ENCODE data around the gene ACSL4. TPM values are rescaled to one million over a fixed set of nuclear protein-coding genes. Genes with fewer than 3 reads are reported as not detected.
"Not testable (repeated sequence)": the region's sequence is repeated elsewhere in the genome, so short reads cannot be mapped to it uniquely, and the experiment has no call there.

ACSL4 gene
- total and polyA plus RNA-seq, 2 donors: 19.3 to 29.7 TPM

DNA sequence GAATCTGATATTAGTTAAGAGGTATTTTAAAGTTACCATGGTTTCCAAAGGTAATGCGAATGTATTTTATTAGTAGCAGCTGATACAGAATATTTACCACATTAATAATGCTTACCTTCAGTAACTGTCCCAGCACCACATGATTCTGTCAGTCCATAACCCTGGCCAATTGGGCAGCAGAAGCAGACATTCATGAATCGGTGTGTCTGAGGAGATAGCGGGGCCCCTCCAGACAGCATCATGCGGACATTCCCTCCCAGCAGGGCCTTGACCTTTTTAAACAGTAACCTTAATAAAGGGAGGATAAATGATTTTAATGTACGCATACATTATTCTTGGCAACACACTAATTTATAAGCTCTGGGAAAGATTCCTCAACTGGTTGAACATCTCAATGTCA is 65.1 kb downstream of the ACSL4 start:
- Histone ChIP-seq H3K4me1 (ENCODE audit: control insufficient read depth in 2 of 2, insufficient read depth in 2 of 2, low read length in 2 of 2) (no peaks in the 10 kb centered on the region), H3K36me3 (ENCODE audit: control insufficient read depth in 2 of 2, insufficient read depth in 2 of 2, low read length in 1 of 2) (peaks cover 4 to 9% of the 10 kb centered on the region in 2 donors), H3K27me3 (ENCODE audit: control insufficient read depth in 2 of 2, insufficient read depth in 1 of 2, low read length in 1 of 2) (no peaks in the 10 kb centered on the region), H3K9me3 (ENCODE audit: control insufficient read depth in 2 of 2, insufficient read depth in 1 of 2, low read length in 1 of 2) (no peaks in the 10 kb centered on the region), H3K27ac (ENCODE audit: low read depth in 1 of 2, low read length in 1 of 2) (no peak overlapping the region), H3K4me3 (ENCODE audit: low read length in 2 of 2) (no peak overlapping the region)
- 98% methylated on average over 5 of the region's 5 CpGs for WGBS
- DNase-seq (ENCODE audit: low read depth in 6 of 9, low spot score in 9 of 9): no peak

DNA sequence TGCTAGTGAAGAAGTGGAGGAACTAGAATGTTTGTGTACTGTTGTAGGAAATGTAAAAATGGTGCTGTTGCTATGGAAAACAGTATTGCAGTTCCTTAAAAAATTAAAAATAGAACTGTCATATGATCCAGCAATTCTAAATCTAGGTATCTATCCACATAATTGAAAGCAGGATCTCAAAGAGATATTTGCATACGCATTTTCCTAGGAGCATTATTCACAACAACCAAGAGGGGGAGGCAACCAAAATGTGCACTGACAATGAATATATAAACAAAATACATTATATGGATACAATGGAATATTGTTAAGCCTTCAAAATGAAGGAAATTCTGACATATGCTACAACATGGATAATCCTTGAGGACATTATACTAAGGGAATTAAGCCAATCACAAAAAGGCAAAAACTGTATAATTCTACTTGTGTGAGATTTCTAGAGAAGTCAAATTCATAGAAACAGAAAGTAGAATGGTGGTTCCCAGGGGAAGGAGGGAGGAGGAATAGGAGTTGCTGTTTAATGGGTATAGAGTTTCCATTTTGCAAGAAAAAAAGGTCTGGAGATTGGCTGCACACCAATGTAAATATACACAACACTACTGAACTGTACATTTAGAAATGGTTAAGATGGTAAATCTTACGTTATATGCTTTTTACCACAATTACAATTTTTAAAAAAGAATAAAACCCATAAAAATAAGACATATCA is 72.5 kb downstream of the ACSL4 start:
- DNase-seq (ENCODE audit: low read depth in 6 of 9, low spot score in 9 of 9): no peak
- Histone ChIP-seq H3K4me1 (ENCODE audit: control insufficient read depth in 2 of 2, insufficient read depth in 2 of 2, low read length in 2 of 2) (no peaks in the 10 kb centered on the region), H3K4me3 (ENCODE audit: low read length in 2 of 2) (no peak overlapping the region), H3K36me3 (ENCODE audit: control insufficient read depth in 2 of 2, insufficient read depth in 2 of 2, low read length in 1 of 2) (peaks cover 3 to 12% of the 10 kb centered on the region in 2 donors), H3K9me3 (ENCODE audit: control insufficient read depth in 2 of 2, insufficient read depth in 1 of 2, low read length in 1 of 2) (no peaks in the 10 kb centered on the region), H3K27ac (ENCODE audit: low read depth in 1 of 2, low read length in 1 of 2) (no peak overlapping the region), H3K27me3 (ENCODE audit: control insufficient read depth in 2 of 2, insufficient read depth in 1 of 2, low read length in 1 of 2) (no peaks in the 10 kb centered on the region)
- 96% methylated on average over 2 of the region's 2 CpGs for WGBS

DNA sequence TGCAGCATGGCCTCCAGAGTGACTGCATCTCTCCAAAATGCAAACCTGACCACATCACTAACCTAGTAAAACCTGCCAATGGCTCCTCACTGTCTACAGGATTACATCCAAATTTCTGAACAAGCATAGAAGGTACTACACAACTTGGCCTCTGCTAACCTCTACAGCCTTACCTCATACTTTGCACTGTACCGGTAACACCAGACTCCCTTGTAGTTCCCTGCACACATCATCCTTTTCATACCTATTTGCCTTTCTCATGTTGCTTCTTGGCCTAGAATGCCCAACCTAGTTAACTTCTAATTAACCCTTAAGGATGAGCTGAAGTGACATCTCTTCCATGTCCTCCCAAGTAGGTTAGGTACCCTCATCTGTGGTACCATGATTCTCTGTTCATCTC is 74.7 kb downstream of the ACSL4 start:
- Histone ChIP-seq H3K9me3 (ENCODE audit: control insufficient read depth in 2 of 2, insufficient read depth in 1 of 2, low read length in 1 of 2) (no peaks in the 10 kb centered on the region), H3K4me1 (ENCODE audit: control insufficient read depth in 2 of 2, insufficient read depth in 2 of 2, low read length in 2 of 2) (no peaks in the 10 kb centered on the region), H3K36me3 (ENCODE audit: control insufficient read depth in 2 of 2, insufficient read depth in 2 of 2, low read length in 1 of 2) (peaks cover 3 to 12% of the 10 kb centered on the region in 2 donors), H3K4me3 (ENCODE audit: low read length in 2 of 2) (no peak overlapping the region), H3K27ac (ENCODE audit: low read depth in 1 of 2, low read length in 1 of 2) (no peak overlapping the region), H3K27me3 (ENCODE audit: control insufficient read depth in 2 of 2, insufficient read depth in 1 of 2, low read length in 1 of 2) (no peaks in the 10 kb centered on the region)
- no peak for DNase-seq (ENCODE audit: low read depth in 6 of 9, low spot score in 9 of 9)
- WGBS: 100% methylated on average over 1 of the region's 1 CpG

DNA sequence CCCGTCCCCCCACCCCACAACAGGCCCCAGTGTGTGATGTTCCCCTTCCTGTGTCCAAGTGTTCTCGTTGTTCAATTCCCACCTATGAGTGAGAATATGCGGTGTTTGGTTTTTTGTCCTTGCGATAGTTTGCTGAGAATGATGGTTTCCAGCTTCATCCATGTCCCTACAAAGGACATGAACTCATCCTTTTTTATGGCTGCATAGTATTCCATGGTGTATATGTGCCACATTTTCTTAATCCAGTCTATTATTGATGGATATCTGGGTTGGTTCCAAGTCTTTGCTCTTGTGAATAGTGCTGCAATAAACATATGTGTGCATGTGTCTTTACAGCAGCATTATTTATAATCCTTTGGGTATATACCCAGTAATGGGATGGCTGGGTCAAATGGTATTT is 75.7 kb downstream of the ACSL4 start:
- H3K4me1 ChIP-seq (ENCODE audit: control insufficient read depth in 2 of 2, insufficient read depth in 2 of 2, low read length in 2 of 2); DNase-seq (ENCODE audit: low read depth in 6 of 9, low spot score in 9 of 9); H3K9me3 ChIP-seq (ENCODE audit: control insufficient read depth in 2 of 2, insufficient read depth in 1 of 2, low read length in 1 of 2); H3K27ac ChIP-seq (ENCODE audit: low read depth in 1 of 2, low read length in 1 of 2); H3K36me3 ChIP-seq (ENCODE audit: control insufficient read depth in 2 of 2, insufficient read depth in 2 of 2, low read length in 1 of 2); H3K27me3 ChIP-seq (ENCODE audit: control insufficient read depth in 2 of 2, insufficient read depth in 1 of 2, low read length in 1 of 2); H3K4me3 ChIP-seq (ENCODE audit: low read length in 2 of 2): not testable (repeated sequence)
- 86% methylated on average over 2 of the region's 4 CpGs for WGBS

DNA sequence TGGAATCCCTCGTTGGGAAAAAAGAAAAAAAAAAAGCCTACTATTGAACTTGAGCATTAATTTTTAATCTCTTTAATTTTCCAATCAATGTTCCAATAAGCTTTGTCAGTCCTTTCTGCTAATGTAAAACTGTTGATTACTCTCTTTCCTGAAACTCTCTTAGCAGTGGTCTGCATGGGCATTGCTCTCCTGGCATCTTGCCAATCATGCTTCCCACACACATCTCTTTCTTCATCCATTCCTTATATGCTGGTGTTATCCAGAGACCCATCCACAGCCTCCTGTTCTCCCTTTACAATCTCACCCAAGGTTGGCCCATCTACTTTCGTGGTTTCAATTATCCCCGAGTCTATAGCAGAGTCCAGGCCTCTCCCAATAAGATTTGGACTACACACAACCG is 76.3 kb downstream of the ACSL4 start:
- Histone ChIP-seq H3K9me3 (ENCODE audit: control insufficient read depth in 2 of 2, insufficient read depth in 1 of 2, low read length in 1 of 2) (no peaks in the 10 kb centered on the region), H3K4me1 (ENCODE audit: control insufficient read depth in 2 of 2, insufficient read depth in 2 of 2, low read length in 2 of 2) (no peaks in the 10 kb centered on the region), H3K27me3 (ENCODE audit: control insufficient read depth in 2 of 2, insufficient read depth in 1 of 2, low read length in 1 of 2) (no peaks in the 10 kb centered on the region), H3K27ac (ENCODE audit: low read depth in 1 of 2, low read length in 1 of 2) (no peak overlapping the region), H3K4me3 (ENCODE audit: low read length in 2 of 2) (no peak overlapping the region), H3K36me3 (ENCODE audit: control insufficient read depth in 2 of 2, insufficient read depth in 2 of 2, low read length in 1 of 2) (peaks cover 3 to 9% of the 10 kb centered on the region in 2 donors)
- 97% methylated on average over 4 of the region's 4 CpGs for WGBS
- no peak for DNase-seq (ENCODE audit: low read depth in 6 of 9, low spot score in 9 of 9)

DNA sequence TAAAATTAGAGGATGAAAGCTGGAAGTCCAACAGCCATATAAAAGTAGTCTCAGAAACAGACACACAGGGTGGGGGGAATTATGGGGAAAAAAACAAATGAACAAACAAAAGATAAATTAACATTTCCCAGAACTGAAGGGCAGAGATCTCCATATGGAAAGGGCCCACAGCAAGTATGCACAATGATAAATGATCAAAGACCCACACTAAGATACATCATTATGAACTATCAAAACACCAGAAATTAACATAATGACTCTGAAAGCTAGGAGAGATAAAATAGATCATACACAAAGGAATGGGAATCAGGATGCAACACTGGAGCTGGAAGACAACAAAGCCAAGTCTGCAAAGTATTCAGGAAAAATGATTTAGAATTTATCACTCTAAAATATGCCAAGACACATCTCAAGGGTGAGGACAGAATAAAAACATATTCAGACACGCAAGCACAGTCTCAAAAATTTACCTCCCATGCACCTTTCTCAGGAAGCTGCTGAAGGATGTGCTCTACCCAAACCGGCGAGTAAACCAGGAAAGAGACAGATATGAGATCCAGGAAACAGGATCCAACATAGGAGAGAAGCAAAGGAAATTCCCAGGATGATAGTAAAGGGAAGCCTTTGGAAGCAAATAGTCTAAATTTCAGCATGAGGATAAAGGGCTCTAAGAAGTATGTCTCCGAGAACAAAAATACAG is 77.4 kb downstream of the ACSL4 start:
- H3K27ac ChIP-seq (ENCODE audit: low read depth in 1 of 2, low read length in 1 of 2): no peak overlapping the region
- no peaks in the 10 kb centered on the region for H3K4me1 ChIP-seq (ENCODE audit: control insufficient read depth in 2 of 2, insufficient read depth in 2 of 2, low read length in 2 of 2)
- peaks cover 3 to 9% of the 10 kb centered on the region in 2 donors for H3K36me3 ChIP-seq (ENCODE audit: control insufficient read depth in 2 of 2, insufficient read depth in 2 of 2, low read length in 1 of 2)
- no peak for DNase-seq (ENCODE audit: low read depth in 6 of 9, low spot score in 9 of 9)
- H3K9me3 ChIP-seq (ENCODE audit: control insufficient read depth in 2 of 2, insufficient read depth in 1 of 2, low read length in 1 of 2): no peaks in the 10 kb centered on the region
- no peak overlapping the region for H3K4me3 ChIP-seq (ENCODE audit: low read length in 2 of 2)
- H3K27me3 ChIP-seq (ENCODE audit: control insufficient read depth in 2 of 2, insufficient read depth in 1 of 2, low read length in 1 of 2): no peaks in the 10 kb centered on the region
- over 99% methylated on average over 4 of the region's 4 CpGs for WGBS

DNA sequence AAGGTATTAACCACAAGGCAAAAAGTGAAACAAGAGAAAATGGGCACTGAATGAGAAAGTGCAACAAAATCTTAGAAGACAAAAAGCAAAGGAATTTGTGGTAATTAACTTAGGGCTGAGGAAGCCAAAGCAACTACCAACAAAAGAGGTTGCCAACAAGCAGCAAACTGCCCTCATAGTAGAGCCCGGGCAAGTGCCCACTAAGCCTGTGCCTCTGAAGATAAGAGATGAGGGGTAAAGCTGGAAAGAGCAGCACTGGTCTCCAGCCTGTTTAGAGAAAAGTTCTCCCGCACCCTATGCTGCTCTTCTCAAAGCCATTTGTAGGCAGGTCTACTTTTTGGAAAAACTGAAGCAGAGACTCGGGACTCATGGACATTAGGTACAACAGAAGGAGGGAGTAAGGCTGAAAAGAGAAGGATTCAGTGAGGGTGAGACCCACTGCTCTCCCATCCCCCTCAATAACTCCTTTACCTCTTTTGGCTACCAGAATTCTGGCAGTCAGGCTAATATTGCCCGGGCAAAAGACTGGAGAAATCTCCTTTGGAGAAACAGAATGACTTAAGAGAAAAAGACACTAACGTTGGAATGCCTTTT is 78.4 kb downstream of the ACSL4 start:
- Histone ChIP-seq H3K9me3 (ENCODE audit: control insufficient read depth in 2 of 2, insufficient read depth in 1 of 2, low read length in 1 of 2) (no peaks in the 10 kb centered on the region), H3K36me3 (ENCODE audit: control insufficient read depth in 2 of 2, insufficient read depth in 2 of 2, low read length in 1 of 2) (peaks cover 3 to 9% of the 10 kb centered on the region in 2 donors), H3K4me1 (ENCODE audit: control insufficient read depth in 2 of 2, insufficient read depth in 2 of 2, low read length in 2 of 2) (no peaks in the 10 kb centered on the region), H3K27ac (ENCODE audit: low read depth in 1 of 2, low read length in 1 of 2) (no peak overlapping the region), H3K27me3 (ENCODE audit: control insufficient read depth in 2 of 2, insufficient read depth in 1 of 2, low read length in 1 of 2) (no peaks in the 10 kb centered on the region), H3K4me3 (ENCODE audit: low read length in 2 of 2) (no peak overlapping the region)
- DNase-seq (ENCODE audit: low read depth in 6 of 9, low spot score in 9 of 9): no peak
- WGBS: 96% methylated on average over 5 of the region's 5 CpGs

DNA sequence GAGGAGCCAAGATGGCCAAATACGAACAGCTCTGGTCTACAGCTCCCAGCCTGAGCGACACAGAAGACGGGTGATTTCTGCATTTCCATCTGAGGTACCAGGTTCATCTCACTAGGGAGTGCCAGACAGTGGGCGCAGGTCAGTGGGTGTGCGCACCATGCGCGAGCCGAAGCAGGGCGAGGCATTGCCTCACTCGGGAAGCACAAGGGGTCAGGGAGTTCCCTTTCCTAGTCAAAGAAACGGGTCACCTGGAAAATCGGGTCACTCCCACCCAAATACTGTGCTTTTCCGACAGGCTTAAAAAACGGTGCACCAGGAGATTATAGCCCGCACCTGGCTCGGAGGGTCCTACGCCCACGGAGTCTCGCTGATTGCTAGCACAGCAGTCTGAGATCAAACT is 88.4 kb downstream of the ACSL4 start:
- not testable (repeated sequence) for H3K9me3 ChIP-seq (ENCODE audit: control insufficient read depth in 2 of 2, insufficient read depth in 1 of 2, low read length in 1 of 2); DNase-seq (ENCODE audit: low read depth in 6 of 9, low spot score in 9 of 9); H3K4me3 ChIP-seq (ENCODE audit: low read length in 2 of 2); H3K4me1 ChIP-seq (ENCODE audit: control insufficient read depth in 2 of 2, insufficient read depth in 2 of 2, low read length in 2 of 2); H3K36me3 ChIP-seq (ENCODE audit: control insufficient read depth in 2 of 2, insufficient read depth in 2 of 2, low read length in 1 of 2); H3K27ac ChIP-seq (ENCODE audit: low read depth in 1 of 2, low read length in 1 of 2); H3K27me3 ChIP-seq (ENCODE audit: control insufficient read depth in 2 of 2, insufficient read depth in 1 of 2, low read length in 1 of 2)
- 93% methylated on average over 15 of the region's 19 CpGs for whole genome bisulfite sequencing

DNA sequence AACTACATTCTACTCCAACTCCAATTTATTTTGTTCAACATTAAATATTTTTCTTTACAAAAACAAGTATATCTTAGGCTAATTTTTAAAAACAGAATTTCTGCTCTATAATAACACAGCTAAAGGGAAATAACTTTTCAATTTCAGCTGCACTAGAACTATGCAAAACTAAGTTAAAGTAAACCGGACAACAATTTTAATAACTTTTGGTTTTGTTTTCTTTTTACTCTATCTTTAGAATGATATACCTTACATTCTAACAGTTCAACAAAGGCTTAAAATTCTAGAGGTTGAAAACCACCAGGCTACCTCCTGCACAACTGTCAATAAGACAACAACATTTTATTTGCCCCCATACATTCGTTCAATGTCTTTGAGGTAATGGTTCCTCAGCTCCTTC is 89.4 kb downstream of the ACSL4 start:
- WGBS: 97% methylated on average over 2 of the region's 2 CpGs
- Histone ChIP-seq H3K36me3 (ENCODE audit: control insufficient read depth in 2 of 2, insufficient read depth in 2 of 2, low read length in 1 of 2) (no peaks in the 10 kb centered on the region), H3K4me3 (ENCODE audit: low read length in 2 of 2) (no peak overlapping the region)

More for the DNA sequence above, 89.4 kb downstream of the ACSL4 start:
- DNase-seq (ENCODE audit: low read depth in 6 of 9, low spot score in 9 of 9): no peak
- no peaks in the 10 kb centered on the region for H3K27me3 ChIP-seq (ENCODE audit: control insufficient read depth in 2 of 2, insufficient read depth in 1 of 2, low read length in 1 of 2)
- H3K27ac ChIP-seq (ENCODE audit: low read depth in 1 of 2, low read length in 1 of 2): no peak overlapping the region
- no peaks in the 10 kb centered on the region for H3K4me1 ChIP-seq (ENCODE audit: control insufficient read depth in 2 of 2, insufficient read depth in 2 of 2, low read length in 2 of 2)
- H3K9me3 ChIP-seq (ENCODE audit: control insufficient read depth in 2 of 2, insufficient read depth in 1 of 2, low read length in 1 of 2): no peaks in the 10 kb centered on the region
